Measurements from ENCODE around the gene ATOSB. TPM values are rescaled to one million over a fixed set of nuclear protein-coding genes. Genes with fewer than 3 reads are reported as not detected.

The ATOSB gene
- total and polyA plus RNA-seq, 2 of the 8 experiments (the other 6 are each of a cell fraction or from before 2014, with no cell fraction given) = 6.9 to 10.4 TPM

GRCh38 chr9:35102769-35103659, 12.6 kb downstream of the ATOSB start, which contains the start of gene STOML2:
STOML2 (minus strand) TSS chr9:35103131; CDS start chr9:35103094, 37 bp downstream.
- H3K23me2 ChIP-seq (ENCODE audit: low read depth, low read length) = peaks cover 10% of the 10 kb centered on the region
- H4K8ac ChIP-seq (ENCODE audit: extremely low read depth, insufficient read depth, low read length) = peak within 1 kb of the TSS; percentile 94
- peaks cover 0 to 16% of the 10 kb centered on the region in 2 experiments; a peak in 2 of 4 replicates for H3K79me2 ChIP-seq (ENCODE audit: control insufficient read depth in 1 of 2, insufficient read depth in 2 of 2, low read length in 2 of 2)
- 1% methylated on average over 56 of the region's 57 CpGs; no CpG with 5 or more reads in 1 of the 2 experiments for WGBS, 2 experiments (ENCODE audit: extremely low coverage in 1 of 2, insufficient coverage in 1 of 2, insufficient read length in 1 of 2, insufficient replicate concordance in 2 of 2, low coverage in 1 of 2, low lambda C conversion rate in 2 of 2, missing lambda C conversion rate in 1 of 2)
- H3K27me3 ChIP-seq (replicated peaks in 1 of 4; ENCODE audit: control insufficient read depth in 3 of 4, extremely low read depth in 1 of 4, insufficient read depth in 3 of 4, low read length in 3 of 4) = no peaks in the 10 kb centered on the region
- H3K4me3 ChIP-seq (ENCODE audit: extremely low read depth in 1 of 4, insufficient read depth in 2 of 4, low read depth in 3 of 4, low read length in 4 of 4) = peak within 1 kb of the TSS; percentile 71 to 99 (median 98)
- peak; percentile 89 to 91 for DNase-seq (ENCODE audit: low read depth in 1 of 2, low spot score in 2 of 2)
- peak within 1 kb of the TSS; percentile 82 for H2AK5ac ChIP-seq (ENCODE audit: low read depth, low read length)
- peak within 1 kb of the TSS; percentile 96 for H2BK5ac ChIP-seq (ENCODE audit: low read depth, low read length)
- H3K14ac ChIP-seq (ENCODE audit: insufficient read length) = no peak within 1 kb of the TSS
- H4K91ac ChIP-seq (replicated peaks; ENCODE audit: insufficient read length, low read length) = no peak within 1 kb of the TSS
- peaks cover 0 to 17% (median 6%) of the 10 kb centered on the region in 4 experiments; a peak in 5 of 7 replicates for H3K4me1 ChIP-seq (replicated peaks in 1 of 4; ENCODE audit: control insufficient read depth in 3 of 4, insufficient read depth in 4 of 4, low read length in 3 of 4)
- H2BK15ac ChIP-seq (ENCODE audit: low read length) = no peak within 1 kb of the TSS
- peak within 1 kb of the TSS; percentile 85 to 94 (median 90) for H3K9ac ChIP-seq (replicated peaks in 1 of 4; ENCODE audit: extremely low read depth in 1 of 4, low read depth in 3 of 4, low read length in 3 of 4)
- peaks cover 0 to 3% of the 10 kb centered on the region in 2 experiments for H4K20me1 ChIP-seq (replicated peaks in 1 of 2; ENCODE audit: control insufficient read depth in 1 of 2, insufficient read depth in 2 of 2, low read length in 2 of 2)
- peak within 1 kb of the TSS; percentile 8 for H4K5ac ChIP-seq (ENCODE audit: insufficient read length, low read depth, low read length)
- no peak within 1 kb of the TSS for H3K23ac ChIP-seq (ENCODE audit: insufficient read length)
- H2BK20ac ChIP-seq (ENCODE audit: low read length) = no peak within 1 kb of the TSS
- peaks cover 7% of the 10 kb centered on the region for H3K79me1 ChIP-seq (ENCODE audit: low read depth, low read length)
- peak within 1 kb of the TSS; percentile 75 to 100 for H3K4me2 ChIP-seq (ENCODE audit: insufficient read depth in 1 of 2, low read depth in 2 of 2, low read length in 2 of 2)
- H3K36me3 ChIP-seq (ENCODE audit: control insufficient read depth in 2 of 4, insufficient read depth in 4 of 4, low read length in 3 of 4) = peaks cover 9 to 24% (median 18%) of the 10 kb centered on the region in 4 experiments
- H3K56ac ChIP-seq (replicated peaks; ENCODE audit: insufficient read length, low read depth, low read length) = peak within 1 kb of the TSS; percentile 4
- FAIRE-seq = peak; percentile 91
- peak within 1 kb of the TSS; percentile 35; the same call in 1 of the 2 replicates for H2BK12ac ChIP-seq (ENCODE audit: low read depth, low read length)
- peak within 1 kb of the TSS; percentile 85; the same call in 1 of the 2 replicates for H3K18ac ChIP-seq (ENCODE audit: extremely low read depth, low read length)
- ChIA-PET CTCF (ENCODE audit: partially characterized antibody) (interaction anchor here (0.6 to 1.7 kb wide), 11 partner anchors 9 to 204 kb away, joined by 3 to 7 read pairs (median 4); partner anchors contain the start of genes ATOSB and DNAJB5), POLR2A (ENCODE audit: partially characterized antibody) (interaction anchor here (0.7 to 17.4 kb wide), 25 partner anchors 8 to 624 kb away, joined by 3 to 440 read pairs (median 4); partner anchors contain the start of genes ATOSB, CCDC107, DNAJB5 and FANCG)
- no peaks in the 10 kb centered on the region for H3K9me3 ChIP-seq (ENCODE audit: insufficient read depth in 2 of 2, low read depth in 1 of 2, low read length in 1 of 2)
- H3K27ac ChIP-seq (ENCODE audit: low read depth, low read length) = peak within 1 kb of the TSS; percentile 96
- no peak within 1 kb of the TSS for H2BK120ac ChIP-seq (replicated peaks; ENCODE audit: low read depth, low read length)
- H3K4ac ChIP-seq (replicated peaks; ENCODE audit: insufficient read length, low read depth, low read length) = no peak within 1 kb of the TSS
- peak within 1 kb of the TSS; percentile 90 for H2AFZ ChIP-seq (ENCODE audit: low read length)
- TF ChIP-seq MAX (IDR thresholded peaks at IDR 0.05) (no peak; the same call in none of the 2 replicates), BRCA1 (IDR thresholded peaks at IDR 0.05; ENCODE audit: low read depth, low read length) (no peak), SP2 (IDR thresholded peaks at IDR 0.05; ENCODE audit: low read length) (peak; percentile 58), NRF1 (IDR thresholded peaks at IDR 0.05; ENCODE audit: low read depth, low read length) (no peak), SAP30 (IDR thresholded peaks at IDR 0.05; ENCODE audit: insufficient read depth, insufficient replicate concordance, low read length) (peak; percentile 98), ZNF274 (IDR thresholded peaks at IDR 0.05; ENCODE audit: borderline replicate concordance, extremely low read depth, low read length) (no peak), MAFK (IDR thresholded peaks at IDR 0.05; ENCODE audit: low read depth, low read length) (no peak), E2F6 (IDR thresholded peaks at IDR 0.05) (peak; percentile 19; the same call in 1 of the 2 replicates), SRF (IDR thresholded peaks at IDR 0.05; ENCODE audit: low read depth, low read length) (peak; percentile 52; the same call in 1 of the 2 replicates), JUND (IDR thresholded peaks at IDR 0.05; ENCODE audit: low read length) (no peak; the same call in 1 of the 2 replicates)

All from H1 (cell line).